NCI-H1930 (cell line): Measurements from ENCODE around the gene ZNF236.
"Not testable (repeated sequence)": the region's sequence is repeated elsewhere in the genome, so short reads cannot be mapped to it uniquely, and the experiment has no call there.

Source experiments
- DNase-seq, 2 experiments: peaks; one replicate each; lab custom pipeline; 2025; lab: John Stamatoyannopoulos, UW

ZNF236 gene

DNA sequence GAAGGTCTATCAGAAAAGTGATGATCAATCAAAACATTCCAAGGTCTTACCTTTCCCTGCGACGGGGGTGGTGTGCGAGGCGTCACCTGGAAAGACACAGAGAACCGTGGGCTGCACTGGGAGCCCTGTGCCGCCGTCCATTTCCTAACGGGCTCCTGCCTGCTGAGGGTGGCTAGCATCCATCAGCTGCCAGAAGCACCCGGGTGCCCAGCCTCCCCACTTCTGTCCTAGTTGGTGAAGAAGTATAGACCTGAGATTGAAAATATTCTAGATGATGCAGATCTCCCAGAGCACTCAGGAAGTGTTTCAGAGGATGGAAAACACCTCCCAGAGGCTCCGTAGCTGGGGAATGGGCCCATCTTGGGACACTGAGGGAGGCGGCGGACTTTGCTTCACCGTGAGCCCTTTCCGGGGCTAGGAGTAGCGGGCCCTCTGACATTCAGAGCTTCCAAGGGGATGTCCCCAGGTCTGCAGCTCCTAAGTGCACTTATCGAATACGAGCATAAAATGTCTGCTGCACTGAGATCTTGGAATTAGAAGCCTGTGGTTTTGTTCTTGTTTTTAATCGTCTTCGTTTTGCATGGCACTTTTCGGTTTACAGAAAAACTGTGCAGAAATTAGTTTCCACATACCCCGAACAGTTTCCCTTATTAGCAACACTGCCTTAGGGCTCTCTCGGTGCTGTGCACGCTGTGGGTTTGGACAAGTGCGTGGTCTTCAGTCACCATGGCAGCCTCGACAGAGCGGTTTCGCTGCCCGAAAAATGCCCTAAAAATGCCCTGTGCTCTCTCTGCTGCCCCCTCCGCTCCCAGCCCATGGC, 166.7 kb downstream of the ZNF236 start:
- no peak for DNase-seq

- DNase-seq = no peak
Observed at GRCh38 chr18:76989647-76990190, 167.4 kb downstream of the ZNF236 start.

DNA sequence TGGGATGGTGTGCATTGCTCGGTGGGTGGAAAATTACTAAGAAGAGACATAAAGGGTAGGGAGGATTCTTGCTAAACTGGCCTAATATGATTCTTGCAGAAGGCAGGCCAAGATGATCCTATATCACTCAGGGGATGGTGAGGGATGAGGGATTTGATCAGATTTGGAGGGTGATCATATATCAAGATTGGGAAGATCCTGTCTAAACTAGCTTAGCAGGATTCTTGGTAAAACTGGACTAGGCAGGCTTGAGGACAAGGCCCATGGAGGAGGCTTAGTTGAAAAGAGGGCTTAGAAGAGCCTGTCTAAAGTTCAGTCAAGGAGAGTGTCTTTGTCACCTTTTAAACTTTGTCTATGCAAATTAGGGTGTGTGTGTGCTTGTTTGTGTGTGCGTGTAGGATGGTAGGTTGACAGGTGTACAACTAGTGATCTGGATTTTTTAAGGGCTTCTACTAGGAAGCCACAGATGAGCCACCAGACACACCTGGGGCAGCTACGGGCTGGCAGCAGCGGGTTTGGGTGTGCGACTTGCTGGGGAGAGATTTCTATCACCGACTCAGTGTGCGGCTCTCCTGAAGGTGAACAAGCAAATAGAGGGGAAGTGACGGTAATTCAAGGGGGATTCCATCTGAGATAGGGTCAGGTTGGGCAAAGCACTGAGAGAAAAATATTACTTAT, 168.1 kb downstream of the ZNF236 start:
- DNase-seq = not testable (repeated sequence)

DNA sequence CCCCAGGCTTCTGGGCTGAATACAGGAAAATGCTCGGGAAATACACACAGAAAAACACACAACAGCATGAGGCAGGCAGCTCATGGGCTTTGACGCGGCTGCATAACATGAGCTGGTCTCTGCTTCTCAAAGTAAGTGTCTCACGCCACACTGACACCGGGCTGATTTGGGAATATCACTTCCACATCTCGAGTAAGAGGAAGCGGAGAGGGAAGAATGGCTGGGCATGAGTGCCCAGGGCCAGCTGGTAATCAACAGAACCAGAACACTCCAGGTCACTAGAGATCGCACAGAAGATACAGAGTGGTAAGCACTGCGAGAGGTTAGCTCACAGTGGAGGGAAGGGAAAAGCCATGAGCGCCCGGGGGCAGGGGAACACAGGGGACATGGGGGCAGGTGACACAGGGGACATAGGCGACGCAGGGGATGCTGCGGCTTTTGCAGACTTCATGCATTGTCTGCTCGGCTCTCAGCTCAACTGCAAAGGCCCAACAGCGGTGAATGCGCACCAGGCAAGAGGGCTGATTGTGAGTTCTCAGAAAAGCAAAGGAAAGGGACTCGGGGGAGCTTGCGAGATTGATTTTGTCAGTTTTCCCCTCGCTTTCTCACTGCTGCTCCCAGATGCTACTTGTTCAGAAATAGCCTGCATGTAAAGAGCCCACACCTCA, 168.8 kb downstream of the ZNF236 start:
- no peak for DNase-seq

- no peak for DNase-seq
Observed at GRCh38 chr18:76992226-76993084, 170.1 kb downstream of the ZNF236 start.

DNA sequence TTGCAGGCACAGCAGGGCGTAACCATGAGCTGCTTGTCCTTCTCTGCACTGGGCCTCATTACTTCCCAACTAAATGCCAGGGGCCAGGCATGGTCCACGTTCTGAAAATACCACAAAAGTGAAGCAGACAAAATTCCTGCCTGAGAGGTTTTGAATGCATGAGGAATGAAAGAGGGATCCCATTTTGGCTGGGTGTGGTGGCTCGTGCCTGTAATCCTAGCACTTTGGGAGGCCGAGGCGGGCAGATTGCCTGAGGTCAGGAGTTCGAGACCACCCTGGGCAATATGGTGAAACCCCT, 170.7 kb downstream of the ZNF236 start:
- DNase-seq = no peak

GRCh38 chr18:76993573-76993972, 171.2 kb downstream of the ZNF236 start:
- DNase-seq = no peak

GRCh38 chr18:76994086-76994654, 171.8 kb downstream of the ZNF236 start:
- DNase-seq = no peak

DNA sequence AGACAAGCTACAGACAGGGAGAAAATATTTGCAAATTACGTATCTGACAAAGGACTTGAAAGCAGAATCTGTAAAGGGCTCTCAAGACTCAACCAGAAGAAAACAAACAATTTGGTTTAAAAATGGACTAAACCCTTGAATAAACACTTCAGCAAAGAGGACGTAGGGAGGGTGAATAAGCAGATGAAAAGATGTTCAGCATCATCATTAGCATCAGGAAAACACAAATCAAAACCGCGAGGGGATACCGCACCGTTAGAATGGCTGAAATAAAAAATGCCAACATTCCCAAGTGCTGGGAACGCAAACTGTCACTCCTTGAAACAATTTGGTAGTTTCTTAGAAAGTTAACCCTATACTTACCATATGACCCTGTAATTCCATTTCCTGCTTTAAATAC, 173.5 kb downstream of the ZNF236 start:
- no peak for DNase-seq

GRCh38 chr18:76996429-76996828, 174.1 kb downstream of the ZNF236 start:
- no peak for DNase-seq

DNA sequence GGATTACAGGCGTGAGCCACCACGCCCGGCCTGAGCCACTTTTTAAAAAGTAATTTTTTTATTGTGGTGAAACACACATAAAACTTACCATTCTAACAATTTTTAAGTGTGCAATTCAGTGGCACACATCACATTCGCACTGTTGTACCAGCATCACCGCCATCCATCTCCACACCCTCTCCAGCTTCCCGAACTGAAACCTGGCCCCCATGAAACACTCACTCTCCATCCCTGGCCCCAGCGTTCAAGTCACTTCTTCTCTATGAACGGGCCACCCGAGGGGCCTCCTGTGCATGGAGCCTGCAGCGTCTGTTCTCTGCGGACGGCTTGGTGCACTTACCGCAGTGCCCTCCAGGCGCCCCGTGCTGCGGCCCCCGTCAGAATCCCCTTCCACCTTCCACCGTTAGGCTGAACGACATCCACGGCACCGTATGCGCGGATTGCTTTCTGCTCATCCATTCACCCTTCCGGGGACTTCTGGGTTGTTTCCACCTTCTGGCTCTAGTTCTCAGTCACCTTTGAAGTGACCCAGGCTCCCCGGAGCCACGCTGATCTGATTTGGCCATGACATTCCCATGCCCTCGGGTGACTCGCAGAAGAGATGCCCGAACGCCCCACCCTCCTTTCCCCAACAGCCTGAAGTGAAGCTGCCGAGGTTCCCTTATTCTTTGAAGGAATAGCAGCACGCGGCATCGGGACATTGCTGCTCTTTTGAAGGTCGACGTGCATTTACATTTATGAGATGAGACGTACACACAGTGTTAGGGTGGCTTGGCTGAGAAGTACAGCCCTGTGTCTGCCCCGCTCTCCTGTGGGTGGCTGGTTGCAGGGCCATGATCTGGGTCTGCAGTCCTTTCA, 175.8 kb downstream of the ZNF236 start:
- no peak for DNase-seq

GRCh38 chr18:76999077-76999476, 176.7 kb downstream of the ZNF236 start:
- DNase-seq = no peak

DNA sequence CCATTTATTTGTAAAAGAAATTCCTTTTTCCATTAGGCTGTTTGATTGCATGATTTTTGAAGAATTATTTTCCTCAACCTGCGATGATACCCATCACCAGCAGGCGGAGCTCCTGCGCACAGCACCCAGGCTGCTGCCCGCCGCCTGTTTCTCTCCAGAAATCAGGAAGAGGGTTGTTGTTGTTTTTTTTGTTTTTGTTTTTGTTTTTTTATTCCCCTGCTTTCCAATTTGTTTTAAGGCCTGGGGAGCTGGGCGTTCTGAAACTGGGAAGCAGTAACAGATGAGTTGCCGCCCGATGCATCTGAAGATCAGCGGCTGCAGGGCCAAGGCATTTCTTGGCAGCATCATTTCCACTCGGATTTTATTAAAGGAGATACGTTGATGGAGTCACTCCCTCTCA, 178.2 kb downstream of the ZNF236 start:
- peak in 1 of 2 experiments; percentile 19 for DNase-seq

- DNase-seq = no peak
Observed at GRCh38 chr18:77001041-77001440, 178.7 kb downstream of the ZNF236 start.

GRCh38 chr18:77001979-77002378, 179.6 kb downstream of the ZNF236 start:
- DNase-seq = no peak

DNA sequence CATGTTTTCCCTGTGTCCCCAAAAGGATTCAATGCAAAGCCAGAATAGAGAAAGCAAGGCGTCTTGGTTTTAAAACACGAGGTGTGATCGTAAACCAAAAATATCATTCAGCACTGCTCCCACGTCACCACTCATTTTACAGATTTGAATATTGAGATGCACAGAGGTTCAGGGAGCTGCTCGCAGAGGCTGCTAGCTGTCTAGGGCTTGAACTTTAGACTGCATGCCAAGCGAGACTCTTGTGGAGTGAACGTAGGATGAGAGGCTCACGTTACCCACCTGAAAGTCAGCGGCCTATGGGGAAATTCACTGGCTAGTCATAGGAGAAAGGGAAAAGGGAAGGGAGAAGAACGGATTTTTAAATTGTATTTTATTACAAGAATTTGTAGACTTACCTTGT, 180.1 kb downstream of the ZNF236 start:
- no peak for DNase-seq

DNA sequence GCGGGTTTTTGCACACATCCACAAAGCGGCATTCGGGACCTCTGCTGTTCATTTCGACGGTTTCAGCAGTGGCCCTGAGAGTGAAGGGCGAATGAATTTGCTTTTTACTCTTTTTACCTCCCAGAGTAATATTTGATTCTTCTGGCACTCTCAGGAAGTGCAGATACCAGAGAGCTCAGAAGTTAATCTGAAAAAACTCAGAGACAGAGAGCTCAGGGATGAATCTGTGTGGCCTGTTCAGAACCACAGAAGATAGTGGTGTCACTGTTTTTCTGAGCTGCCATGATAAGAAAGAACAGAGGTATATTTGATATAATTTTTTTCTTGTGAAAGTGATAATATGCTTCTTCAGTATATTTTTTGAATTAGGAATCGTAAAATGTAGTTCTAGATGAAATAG, 181.0 kb downstream of the ZNF236 start:
- DNase-seq = no peak

GRCh38 chr18:77004555-77005380, 182.4 kb downstream of the ZNF236 start:
- no peak for DNase-seq

- DNase-seq = no peak
Observed at GRCh38 chr18:77005651-77006195, 183.4 kb downstream of the ZNF236 start.
